GM15510 (cell line): ENCODE results near the gene GABBR2.

Experiments used
- POLR2A ChIP-seq: IDR thresholded peaks from 3 replicates; pipeline ENCODE4 v1.6.1; 2011; ENCODE audit warnings: borderline replicate concordance; ENCODE audit not compliant: insufficient read length; ENCODE audit errors: extremely low read depth

GABBR2 gene

DNA sequence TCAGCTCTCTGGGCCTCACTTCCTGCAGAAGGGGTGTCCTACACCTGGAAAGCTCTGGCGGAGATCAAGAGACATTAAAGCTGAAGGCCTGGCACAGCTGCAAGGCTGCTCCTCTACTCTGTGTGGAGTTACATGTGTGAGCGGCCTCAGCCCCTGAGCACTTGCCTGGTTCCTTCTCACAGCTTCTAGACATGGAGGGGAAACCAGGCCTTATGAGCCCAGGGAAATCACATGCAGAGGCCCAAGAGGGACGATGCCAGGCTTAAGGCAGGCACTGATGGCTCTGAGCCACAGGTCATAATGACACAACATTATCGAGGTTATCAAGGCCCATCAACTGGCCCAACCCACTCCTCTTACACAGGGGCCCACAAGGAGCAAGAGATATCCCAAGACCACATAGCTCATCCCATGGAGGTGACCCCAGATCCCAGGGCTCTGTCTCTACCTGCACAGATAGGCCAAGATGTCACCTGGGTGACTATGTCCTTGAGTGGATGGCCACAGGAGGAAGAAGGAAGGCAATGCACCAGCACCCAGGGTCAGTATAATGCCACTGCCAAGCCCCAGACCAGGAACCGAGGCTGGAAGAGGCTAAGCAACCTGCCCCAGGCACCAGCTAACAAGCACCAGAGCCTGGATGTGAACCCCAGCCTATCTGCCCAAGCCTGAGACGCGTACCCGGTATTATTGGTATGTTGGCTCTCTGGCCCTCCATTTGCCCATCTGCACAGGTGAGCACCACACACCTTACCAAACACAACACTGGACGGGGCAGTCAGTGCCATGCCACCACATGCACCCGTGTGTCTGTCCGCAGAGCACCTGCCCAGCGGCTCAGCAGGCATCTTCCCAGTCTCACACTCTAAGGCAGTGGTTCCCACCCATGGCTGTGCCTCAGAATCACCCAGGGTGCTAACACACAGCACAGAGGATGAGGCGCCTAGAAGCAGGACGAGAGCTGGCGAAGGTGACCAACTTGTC lies 143.3 kb downstream of the GABBR2 start:
- TF ChIP-seq POLR2A: no peak

GRCh38 chr9:98564714-98565113 lies 144.0 kb downstream of the GABBR2 start:
- no peak for TF ChIP-seq POLR2A

GRCh38 chr9:98563988-98564387 lies 144.7 kb downstream of the GABBR2 start:
- no peak for TF ChIP-seq POLR2A

GRCh38 chr9:98563212-98563907 lies 145.4 kb downstream of the GABBR2 start:
- TF ChIP-seq POLR2A: no peak

GRCh38 chr9:98559561-98559960 lies 149.2 kb downstream of the GABBR2 start:
- no peak for TF ChIP-seq POLR2A

DNA sequence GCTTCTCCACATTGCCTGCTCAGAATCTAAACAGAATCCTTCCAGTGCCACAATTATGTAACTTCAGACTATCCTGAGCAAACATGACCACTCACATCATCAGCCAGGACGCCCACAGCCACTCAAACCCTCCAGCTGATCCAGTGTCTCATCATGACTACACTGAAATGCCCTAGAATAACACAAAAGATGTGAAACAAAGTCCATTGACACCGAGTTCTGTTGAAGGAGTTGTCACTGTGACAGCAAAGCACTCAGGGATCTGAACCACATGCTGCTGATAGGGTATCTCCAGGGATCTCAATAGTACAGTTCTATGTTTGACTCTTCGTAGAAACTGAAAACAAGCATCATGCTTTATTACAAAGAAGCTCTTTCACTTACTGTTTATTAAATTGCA lies 150.2 kb downstream of the GABBR2 start:
- no peak for TF ChIP-seq POLR2A

DNA sequence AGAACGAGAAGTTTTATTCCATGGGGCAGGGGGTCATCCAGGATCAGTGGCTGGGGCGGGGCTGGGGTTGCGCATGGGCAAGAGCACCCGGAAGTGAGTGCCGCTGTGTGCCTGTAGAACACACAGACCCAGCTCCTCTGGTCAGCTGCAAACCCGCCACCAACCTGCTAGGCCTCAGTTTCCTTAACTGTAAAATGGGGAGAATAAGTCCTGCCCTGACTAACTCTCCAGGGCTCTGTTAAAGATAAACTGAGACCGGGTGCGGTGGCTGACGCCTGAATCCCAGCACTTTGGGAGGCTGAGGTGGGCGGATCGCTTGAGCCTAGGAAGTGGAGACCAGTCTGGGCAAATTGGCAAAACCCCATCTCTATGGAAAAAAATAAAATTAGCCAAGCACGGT lies 152.2 kb downstream of the GABBR2 start:
- no peak for TF ChIP-seq POLR2A

- TF ChIP-seq POLR2A: no peak
These were observed 152.9 kb downstream of the GABBR2 start for GRCh38 chr9:98555651-98556465.

- TF ChIP-seq POLR2A: no peak
These were observed 154.0 kb downstream of the GABBR2 start for GRCh38 chr9:98554752-98555151.

DNA sequence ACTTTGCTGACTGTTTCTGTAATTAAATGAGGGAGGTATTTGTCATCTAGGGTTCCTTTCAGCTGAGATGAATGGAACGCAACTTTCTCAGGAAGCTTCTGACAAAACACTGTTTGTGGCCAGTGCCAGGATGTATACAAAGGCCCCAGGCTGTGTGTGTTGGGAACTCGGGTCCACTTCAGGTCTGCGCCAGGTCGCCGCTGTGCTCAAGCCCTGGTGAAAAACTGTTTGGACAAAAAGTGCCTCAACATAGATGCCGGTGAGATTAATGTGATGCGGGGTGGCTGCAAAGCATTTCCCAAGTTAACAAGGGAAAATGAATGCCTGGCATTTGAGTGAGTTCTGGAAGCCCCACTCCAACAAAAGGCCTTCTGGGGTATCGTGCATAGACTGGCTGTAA lies 156.4 kb downstream of the GABBR2 start:
- TF ChIP-seq POLR2A: no peak

DNA sequence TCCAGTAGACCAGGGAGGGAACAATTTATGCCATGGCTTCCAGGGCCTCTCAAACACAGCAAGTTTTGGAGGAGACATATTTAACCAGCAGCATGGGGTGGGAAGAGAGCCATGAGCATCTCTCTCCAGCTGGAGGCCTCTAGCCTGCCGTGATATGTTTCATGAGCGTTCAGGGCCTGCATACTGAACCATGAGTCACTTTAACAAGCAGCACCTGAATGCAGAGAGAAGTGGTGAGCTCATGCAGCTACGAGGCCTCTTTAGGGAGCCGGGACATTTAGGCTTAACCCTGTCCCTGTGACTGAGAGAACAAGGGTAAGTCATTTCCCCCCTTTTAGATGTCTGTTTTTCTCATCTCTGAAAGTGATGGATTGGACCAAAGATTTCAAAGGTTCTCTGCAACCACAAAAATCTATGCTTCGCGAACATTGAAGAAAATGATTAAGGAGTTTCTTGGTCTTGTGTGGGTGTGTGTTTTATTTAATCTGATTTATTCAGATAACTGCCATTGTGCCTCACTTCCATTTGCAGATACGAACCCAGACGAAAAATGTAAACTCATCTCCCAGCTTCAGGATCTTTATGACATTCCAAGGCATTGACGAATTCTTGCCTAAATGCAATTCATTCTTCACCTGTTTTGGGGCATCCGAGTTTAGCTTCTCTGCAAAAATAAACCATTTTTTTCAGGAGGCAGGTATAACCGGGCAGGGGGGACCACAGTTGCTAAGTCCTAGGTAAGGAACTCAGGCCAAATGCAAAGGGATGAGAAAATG lies 157.0 kb downstream of the GABBR2 start:
- no peak for TF ChIP-seq POLR2A

GRCh38 chr9:98550206-98550820 lies 158.4 kb downstream of the GABBR2 start:
- TF ChIP-seq POLR2A: no peak

- no peak for TF ChIP-seq POLR2A
These were observed 159.3 kb downstream of the GABBR2 start for GRCh38 chr9:98549401-98549800.

- no peak for TF ChIP-seq POLR2A
These were observed 161.1 kb downstream of the GABBR2 start for GRCh38 chr9:98547606-98548005.
